Upper lobe of left lung (tissue), 4 donors: Measurements from ENCODE around the gene HOOK2.

Source experiments
- EP300 ChIP-seq, 4 donors: sonication (generic); formaldehyde crosslinking; IDR thresholded peaks; one replicate each; pipeline ENCODE4 v1.5.1; 2017; ENCODE audit warnings: antibody characterized with exemption in 4 of 4, control low read depth in 2 of 4
- POLR2A ChIP-seq, 4 donors: fragments of 450-650 bp; IDR thresholded peaks; one replicate each; pipeline ENCODE4 v1.5.1; 2016 to 2017; ENCODE audit warnings: antibody characterized with exemption in 4 of 4, mild to moderate bottlenecking in 2 of 4
- POLR2AphosphoS5 ChIP-seq, 2 donors: sonication (generic); formaldehyde crosslinking; IDR thresholded peaks; one replicate each; pipeline ENCODE4 v1.5.1; 2017; ENCODE audit warnings: antibody characterized with exemption in 2 of 2
- TF ChIP-seq, protein P1 (sequence below), 6 experiments: fragments of 450-650 bp in 4 of 6; fragments of 200-600 bp in 2 of 6; sonication (generic) in 2 of 6; IDR thresholded peaks; one replicate each; pipeline ENCODE4 v1.5.1; 2016 to 2019; ENCODE audit warnings: antibody characterized with exemption in 6 of 6

DNA sequence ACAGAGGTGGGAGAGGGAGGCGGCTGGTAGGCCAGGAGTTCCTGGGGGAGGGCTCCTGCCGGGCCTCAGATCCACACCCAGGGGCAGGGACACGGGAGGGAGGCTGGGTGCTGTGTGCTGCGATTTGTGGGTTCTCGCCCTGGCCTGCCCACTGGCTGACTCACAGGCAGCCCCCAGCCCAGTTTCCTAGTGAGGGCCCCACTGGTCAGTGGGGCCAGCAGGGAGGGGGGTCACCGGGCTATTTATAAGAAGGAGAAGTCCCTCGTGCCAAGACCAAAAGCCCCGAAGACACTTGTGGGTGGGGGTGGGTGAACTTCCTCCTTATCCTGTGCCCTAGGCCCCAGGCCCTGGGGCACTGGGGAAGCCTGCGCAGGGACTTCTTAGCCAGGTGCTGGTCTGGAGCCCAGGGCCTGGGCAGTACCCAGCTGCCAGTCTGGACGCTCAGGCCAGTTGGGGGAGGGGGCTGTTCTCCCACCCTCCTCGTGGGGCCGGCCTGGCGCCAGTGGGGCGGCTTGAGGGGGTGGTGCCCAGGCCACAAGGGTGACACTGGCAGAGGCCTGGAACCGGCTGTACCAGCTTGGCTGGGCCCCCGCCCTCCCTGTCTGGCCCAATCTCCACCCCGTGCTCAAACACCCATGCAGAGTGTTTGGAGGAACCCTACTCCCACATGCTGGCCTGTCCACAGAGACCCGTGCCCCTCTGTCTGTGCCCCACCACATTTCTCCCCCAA lies 11.0 kb upstream of the HOOK2 start:
- TF ChIP-seq, protein P1, sequence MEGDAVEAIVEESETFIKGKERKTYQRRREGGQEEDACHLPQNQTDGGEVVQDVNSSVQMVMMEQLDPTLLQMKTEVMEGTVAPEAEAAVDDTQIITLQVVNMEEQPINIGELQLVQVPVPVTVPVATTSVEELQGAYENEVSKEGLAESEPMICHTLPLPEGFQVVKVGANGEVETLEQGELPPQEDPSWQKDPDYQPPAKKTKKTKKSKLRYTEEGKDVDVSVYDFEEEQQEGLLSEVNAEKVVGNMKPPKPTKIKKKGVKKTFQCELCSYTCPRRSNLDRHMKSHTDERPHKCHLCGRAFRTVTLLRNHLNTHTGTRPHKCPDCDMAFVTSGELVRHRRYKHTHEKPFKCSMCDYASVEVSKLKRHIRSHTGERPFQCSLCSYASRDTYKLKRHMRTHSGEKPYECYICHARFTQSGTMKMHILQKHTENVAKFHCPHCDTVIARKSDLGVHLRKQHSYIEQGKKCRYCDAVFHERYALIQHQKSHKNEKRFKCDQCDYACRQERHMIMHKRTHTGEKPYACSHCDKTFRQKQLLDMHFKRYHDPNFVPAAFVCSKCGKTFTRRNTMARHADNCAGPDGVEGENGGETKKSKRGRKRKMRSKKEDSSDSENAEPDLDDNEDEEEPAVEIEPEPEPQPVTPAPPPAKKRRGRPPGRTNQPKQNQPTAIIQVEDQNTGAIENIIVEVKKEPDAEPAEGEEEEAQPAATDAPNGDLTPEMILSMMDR (IDR thresholded peaks at IDR 0.05) = no peak
- TF ChIP-seq POLR2A (IDR thresholded peaks at IDR 0.05) = peak in 2 of 4 donors; percentile 34 to 82
- peak; percentile 39 to 75 for TF ChIP-seq POLR2AphosphoS5 (IDR thresholded peaks at IDR 0.05)
- TF ChIP-seq EP300 (IDR thresholded peaks at IDR 0.05) = peak in 2 of 4 donors; percentile 63 to 82
